ENCODE data around the gene STC2.

GRCh38 chr5:173312821-173313220 lies 15.4 kb downstream of the STC2 start:
- TF ChIP-seq CTCF (IDR thresholded peaks at IDR 0.05; ENCODE audit: insufficient read depth, low read length) (no peak), POLR2AphosphoS5 (IDR thresholded peaks at IDR 0.05; ENCODE audit: low read depth) (no peak)

All from HL-60 (cell line).